Effector CD8-positive, alpha-beta T cell (primary cell): ENCODE data around the gene RGS17.
"Not testable (repeated sequence)": the region's sequence is repeated elsewhere in the genome, so short reads cannot be mapped to it uniquely, and the experiment has no call there.

ENCODE experiments used
- DNase-seq: peaks from one replicate; lab custom pipeline; 2025; lab: John Stamatoyannopoulos, UW
- total RNA-seq, 4 experiments: gene quantifications; one replicate each; lab custom pipeline; 2026; lab: John Stamatoyannopoulos, UW

RGS17 gene, protein sequence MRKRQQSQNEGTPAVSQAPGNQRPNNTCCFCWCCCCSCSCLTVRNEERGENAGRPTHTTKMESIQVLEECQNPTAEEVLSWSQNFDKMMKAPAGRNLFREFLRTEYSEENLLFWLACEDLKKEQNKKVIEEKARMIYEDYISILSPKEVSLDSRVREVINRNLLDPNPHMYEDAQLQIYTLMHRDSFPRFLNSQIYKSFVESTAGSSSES
- total RNA-seq, result 0 to 0.78 (median 0.09) reads per million in 4 experiments

DNA sequence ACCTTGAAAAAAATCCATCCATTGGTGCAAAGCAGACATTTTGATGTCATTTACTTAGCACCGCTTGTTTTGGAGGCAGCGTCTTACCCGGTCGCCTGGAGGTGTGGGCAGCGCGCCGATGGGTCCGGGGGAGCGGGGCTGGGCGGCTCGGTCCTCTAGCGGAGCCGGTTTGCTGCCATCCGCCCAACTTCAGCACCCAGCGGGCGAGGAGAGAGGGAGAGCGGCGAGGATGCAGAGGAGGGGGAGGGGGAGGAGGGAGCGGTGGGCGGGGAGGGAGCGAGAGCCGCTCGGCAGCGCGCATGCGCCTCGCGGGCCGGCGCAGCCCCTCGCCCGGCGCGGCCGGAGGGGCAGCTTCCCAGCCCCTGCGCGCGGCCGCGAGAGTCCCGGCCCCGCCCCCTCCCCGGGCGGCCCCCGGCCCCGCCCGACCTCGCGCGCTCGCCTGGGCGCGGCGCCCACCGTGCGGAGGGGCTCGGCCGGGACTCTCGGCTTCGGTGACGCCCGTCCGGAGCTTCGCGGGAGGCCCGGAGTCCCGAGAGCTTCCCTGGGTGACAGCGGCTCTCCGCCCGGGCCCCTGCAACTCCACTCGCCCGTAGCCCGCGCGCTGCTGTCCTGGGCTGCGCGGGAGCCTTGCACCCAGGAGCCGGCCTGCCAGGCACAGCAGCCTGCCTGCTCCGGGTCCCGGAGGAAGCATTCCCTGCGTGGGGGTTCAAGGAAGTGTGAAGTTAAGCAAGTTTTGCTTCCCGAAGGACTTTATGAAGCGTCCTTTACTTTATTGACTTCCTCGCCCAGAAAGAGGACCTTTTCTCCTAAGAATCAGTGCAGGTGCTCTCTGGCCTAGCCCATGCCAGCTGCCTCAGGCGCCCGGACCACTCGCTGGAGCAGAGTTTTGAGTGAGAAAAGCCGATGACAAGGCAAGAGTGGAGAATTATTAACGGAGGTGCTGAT lies at the start of gene RGS17:
Gene RGS17, minus strand, starts transcription at position 246 of the 945 bp plus-strand sequence. CDS start 87,264 bp downstream, outside the sequence.
- DNase-seq, result no peak

DNA sequence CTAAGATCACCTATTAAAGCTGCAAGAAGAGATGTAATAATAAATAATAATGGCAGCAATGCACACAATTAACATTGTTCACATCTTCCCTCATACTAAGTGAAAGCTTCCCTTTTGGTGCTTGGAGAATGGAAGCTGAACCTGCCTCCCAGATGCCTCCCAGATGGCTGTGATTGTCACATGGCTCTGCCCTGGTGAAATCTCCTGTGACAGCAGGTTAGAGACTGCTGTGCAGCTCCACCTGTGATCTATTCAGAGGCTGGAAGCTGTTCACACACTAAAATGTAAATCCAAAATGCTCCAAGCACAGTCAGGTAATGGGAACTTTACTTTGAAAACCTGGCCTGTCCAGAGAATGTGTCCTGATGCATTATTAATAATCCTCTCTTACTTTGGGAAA lies 41.7 kb upstream of the RGS17 start:
- DNase-seq, result no peak

DNA sequence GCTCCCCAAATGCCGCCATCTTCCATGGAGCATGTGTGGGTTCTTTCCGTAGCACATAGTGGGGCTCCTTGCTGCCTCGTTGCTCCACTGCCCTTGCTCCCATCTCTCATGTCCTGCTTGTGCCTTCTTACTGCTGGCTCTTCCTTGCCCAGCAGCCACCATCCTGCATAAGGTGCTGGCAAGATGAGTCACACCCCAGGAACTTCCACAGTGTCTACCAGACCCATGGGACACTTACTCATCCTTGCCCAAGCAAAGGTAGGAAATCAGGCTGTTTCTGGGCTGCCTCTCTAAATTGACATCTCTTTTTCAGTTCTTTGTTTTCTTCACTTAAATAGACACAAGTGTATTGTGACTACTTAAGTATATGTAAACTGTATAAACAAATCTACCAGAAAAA lies 39.4 kb upstream of the RGS17 start:
- no peak for DNase-seq

DNA sequence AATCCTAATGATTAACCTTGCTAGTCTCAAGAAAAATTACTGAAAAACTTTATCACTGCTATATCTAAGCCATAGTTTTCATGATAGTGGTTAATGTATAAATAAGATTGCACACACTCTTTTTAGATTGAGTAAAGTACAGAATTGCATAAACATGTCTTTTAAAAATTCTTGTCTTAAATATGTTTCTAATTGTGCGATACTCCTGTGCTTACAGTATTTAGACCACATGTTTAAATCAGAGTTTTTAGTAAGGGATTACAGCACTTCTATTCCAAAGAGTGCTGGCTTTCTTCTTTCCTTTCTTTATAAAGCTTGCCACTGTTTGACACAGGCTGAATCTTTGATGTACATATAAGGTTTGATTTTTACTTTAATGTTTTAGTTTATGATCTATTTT lies 36.8 kb upstream of the RGS17 start:
- no peak for DNase-seq

DNA sequence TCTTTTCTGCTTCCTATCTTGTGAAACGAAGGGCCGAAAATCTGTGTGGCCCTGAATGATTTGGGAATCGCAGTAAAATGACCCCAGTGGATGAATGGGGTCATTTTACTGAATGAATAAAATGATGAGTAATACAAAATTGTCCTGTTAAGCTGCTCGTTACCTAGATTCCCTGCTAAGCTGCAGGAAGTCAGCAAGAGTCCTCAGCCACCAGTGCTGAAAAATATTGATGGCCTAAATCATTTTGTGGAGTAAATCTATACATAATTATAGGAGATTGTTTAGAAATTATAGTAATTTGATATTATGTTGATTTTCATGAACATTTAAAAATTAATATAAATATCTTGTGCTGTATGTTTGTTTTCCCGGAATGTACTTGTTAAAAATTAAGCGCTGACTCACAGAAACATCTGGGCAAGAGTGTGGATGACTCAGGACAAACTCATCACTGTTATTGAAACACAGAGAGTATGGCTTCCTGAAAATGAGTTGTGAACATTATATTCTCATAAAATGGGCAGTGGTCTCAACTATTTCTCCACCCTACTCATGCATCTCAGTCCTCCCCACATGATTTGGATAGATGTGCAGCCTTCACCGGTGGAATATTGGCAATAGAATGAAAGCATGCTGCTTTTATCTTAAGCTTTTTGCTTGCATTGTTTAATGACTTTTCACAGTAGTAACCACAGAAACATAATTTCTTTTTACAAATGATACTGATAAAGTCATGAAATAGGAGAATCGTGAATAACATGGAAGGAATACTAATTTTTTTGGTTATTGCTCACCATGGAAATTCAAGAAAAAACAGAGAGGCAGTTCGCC lies 36.2 kb upstream of the RGS17 start:
- DNase-seq, result no peak

DNA sequence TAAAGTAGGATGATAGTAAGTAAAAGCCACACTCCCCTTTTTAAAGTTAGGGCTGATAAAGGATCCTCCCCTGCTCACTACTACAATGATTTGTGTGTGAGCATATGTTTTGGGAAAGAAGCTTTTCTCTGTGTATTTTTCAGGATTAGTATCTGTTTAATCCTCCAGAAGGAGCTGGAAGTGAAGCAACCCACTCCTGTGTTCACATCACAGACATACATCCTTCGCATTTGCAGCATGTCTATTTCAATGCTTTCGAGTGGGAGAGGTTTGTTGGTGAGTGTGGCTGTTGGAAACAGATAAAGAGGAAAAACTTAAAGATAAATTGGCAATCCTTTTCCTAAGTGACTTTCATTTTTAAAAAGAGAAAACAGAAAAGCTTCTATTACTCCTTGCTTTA lies 31.6 kb upstream of the RGS17 start:
- no peak for DNase-seq

DNA sequence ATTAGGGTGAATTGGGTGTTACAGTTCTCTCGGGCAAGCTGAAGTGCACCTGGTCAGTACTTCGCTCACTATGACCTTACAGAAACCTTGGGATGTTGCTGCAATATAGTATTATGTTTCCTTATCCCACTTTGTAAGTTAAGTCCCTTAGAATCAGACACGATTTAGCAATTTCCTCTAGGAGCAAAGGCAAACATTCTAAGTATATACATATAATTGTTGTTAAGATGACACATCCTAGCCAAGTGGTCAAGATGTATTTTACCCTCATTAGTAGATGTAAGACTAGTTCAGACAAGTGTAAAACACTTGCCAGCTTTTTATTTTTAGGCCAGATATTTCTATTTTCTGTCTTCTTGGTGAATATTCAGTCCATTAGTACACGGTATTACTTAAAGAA lies 31.1 kb upstream of the RGS17 start:
- DNase-seq, result no peak

DNA sequence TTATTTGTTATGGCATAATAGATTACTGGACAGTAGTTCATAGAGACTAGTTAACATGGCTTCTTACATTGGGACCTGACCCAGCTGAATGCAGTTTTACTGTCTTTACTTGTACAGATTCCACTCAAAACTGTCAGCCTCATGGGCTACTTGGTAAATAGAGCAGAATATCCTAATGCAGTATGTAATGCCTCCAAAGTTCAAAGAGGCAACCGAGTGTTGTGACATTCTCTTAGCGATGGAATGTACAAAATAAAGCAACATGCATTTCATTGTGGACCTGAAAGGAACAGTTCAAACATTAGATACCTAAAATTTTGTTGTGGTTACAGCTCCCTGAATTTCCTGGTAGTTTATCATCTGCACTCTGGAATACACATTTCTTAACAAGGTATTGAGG lies 29.1 kb upstream of the RGS17 start:
- no peak for DNase-seq

DNA sequence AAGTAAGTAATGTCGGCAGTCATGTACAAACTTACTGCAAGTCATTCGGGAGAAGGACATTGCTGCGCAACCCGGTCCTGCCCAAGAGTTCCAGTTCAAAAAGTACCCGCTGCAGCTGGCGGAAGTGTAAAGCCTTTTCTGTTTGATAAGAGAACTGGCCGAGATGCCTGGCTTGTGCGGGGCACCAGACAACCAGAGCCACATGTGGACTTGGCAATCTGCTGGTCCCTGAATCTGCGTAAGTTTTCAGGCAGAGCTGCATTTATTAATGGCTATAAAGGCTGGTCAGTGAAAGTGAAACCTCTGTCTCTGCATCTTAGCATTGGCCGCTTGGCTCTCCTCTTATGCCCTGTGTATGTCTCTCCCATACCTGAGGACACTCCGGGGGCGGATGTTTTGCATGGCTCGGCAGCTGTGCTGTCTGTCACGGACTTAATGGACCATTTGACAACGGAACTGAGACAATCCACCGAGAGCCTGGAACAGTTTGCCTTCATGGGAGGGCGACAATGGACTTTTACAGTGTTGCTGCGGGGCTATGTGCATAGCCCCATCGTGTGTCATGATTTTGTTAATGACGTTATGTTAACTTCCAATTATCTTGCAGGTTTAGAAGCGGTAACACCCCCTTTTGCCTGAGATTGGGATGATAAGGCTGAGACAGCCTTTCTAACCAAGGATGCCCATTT lies 19.8 kb upstream of the RGS17 start:
- no peak for DNase-seq

DNA sequence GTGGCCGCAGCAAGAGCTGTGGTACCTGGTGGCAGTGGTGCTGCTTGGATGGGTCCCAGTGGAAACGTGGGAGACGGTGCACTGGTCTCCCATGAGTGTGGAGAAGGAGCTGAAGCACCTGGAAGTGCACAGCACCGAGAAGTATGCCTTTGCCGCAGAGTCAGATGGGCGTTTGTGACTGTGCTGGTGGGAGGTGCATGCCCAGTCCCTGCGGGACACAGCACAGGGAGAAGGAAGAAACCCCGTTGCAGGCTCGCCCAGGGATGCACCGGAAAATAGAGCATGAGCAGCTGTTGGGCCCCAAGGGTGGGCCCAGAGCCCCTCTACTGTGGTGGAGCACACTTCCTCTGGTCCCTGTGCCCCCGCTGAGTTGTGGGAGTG lies 19.3 kb upstream of the RGS17 start:
- DNase-seq, result no peak

DNA sequence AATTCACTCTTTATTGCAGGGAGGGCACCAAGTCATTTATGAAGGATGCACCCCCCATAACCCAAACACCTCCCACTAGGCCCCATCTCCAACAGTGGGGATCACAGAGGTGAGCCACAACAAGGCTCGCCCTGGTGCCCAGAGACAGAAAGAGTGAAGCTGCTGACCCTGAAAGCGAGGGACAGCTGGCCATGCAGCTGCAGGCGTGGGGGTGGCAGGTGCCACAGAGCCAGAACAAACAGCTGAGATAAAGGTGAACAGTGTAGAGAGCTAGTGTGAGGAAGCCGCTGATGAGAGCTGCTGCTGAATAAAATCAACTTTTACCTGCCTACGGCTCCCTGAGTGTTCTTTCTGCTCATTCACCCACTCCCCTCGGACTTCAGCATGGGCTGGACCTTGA lies 18.8 kb upstream of the RGS17 start:
- no peak for DNase-seq

DNA sequence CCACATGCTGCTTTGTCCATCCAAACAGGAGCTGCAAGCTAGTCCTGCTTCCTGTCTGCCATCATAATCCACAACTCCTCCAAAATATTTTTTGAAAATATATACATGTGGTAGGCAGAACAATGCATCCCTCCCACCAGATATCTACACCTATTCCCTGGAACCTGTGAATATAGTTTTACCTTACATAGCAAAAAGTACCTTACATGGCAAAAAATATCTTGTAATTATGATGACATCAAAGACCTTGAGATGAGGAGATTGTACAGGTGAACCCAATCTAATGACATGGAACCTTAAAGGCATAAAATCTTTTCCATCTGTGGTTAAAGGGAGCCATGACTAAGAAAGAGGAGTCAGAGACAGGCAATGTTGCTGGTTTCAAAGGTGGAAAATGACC lies 15.3 kb upstream of the RGS17 start:
- DNase-seq, result no peak

DNA sequence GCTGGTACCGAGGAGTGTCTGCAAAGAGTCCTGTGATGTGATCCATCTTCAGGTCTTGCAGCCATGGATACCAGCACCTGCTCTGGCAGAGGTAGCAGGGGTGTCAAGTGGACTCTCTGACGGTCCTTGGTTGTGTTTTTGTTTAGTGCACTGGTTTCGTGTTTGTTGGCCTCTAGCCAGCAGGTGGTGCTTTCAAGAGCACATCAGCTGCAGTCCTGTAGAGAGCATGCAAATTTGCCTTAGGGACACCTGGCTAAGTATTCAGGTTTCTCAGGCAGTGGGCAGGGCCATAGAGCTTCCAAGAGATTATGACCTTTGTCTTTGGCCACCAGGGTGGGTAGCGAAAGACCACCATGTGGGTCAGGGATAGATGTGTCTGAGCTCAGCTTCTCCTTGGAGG lies 14.5 kb upstream of the RGS17 start:
- DNase-seq, result no peak

DNA sequence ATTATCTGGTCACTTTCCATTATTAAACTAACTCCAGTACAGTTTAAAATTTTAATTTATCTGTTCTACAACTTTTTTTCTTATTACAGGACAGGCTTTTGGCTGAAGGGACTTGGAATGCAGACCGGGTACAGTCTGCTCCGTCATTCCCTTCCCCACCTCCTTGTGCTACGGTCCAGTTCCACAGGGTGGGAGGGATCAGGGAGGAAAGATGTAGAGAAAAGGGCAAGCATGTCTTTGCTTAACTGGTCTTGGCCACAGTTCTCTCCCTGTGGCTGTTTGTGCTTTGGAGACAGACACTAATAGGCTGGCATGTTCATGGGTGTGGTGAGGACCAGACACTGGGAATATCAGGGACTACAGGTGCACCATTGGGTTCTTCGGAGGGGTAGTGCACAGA lies 12.1 kb upstream of the RGS17 start:
- DNase-seq, result no peak

DNA sequence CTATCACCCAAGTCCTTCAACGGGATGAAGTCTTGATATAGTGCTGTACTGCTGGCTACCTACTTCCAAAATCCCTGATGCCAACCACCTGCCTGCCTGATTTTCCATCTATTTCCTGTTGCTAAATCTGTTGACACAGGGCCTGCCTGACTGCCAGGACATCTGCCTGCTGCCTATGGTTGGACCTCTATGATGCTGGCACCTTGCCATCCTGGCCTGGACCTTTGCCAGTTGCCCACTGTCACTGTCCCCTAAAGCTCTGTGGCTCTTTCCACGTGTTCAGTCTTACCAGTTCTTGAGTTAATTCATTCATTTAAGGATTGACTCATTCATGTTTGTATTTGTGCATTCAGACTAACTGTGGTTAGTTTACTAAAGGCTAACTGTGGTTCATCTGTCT lies 9.2 kb upstream of the RGS17 start:
- no peak for DNase-seq

DNA sequence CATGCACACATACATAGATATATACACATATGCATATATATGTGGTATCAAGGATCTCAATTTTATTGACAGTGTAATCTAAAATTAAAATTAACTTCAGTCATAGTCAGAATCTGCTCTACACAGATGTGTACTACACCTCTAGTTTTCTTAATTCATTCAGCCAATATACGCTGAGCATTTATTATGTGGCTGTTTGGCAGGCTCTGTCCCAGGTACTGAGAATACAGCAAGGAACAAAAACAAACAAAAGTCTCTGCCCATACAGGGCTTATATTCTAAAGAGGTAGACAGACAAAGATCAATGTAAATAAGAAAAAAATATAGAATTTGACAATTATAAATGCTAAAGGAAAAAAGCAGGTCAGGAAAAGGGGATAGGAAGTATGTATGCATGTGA lies 7.8 kb upstream of the RGS17 start:
- no peak for DNase-seq

DNA sequence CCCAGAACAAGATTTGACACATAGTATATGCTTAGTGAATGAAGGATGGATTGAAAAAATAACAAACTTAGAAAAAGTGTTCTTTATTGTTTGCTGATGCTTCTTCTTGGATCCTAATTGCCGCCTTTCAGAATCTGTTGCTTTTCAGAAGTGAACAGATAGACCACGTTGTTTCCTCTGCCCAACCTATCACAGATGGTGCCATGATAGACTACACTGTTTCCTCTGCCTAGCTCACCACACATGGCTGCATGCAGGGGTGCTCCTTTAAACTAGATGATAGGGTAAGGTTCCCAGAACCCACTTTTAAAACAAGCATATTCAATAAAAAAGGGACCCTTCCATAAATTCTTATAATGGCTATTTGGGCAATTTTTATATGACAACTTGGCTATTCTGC lies 4.6 kb upstream of the RGS17 start:
- no peak for DNase-seq

DNA sequence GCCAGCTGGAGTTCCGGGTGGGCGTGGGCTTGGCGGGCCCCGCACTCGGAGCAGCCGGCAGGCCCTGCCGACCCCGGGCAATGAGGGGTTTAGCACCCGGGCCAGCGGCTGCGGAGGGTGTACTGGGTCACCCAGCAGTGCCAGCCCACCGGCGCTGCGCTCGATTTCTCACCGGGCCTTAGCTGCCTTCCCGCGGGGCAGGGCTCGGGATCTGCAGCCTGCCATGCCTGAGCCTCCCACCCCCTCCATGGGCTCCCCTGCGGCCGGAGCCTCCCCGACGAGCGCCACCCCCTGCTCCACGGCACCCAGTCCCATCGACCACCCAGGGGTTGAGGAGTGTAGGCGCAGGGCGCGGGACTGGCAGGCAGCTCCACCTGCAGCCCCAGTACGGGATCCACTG lies 2.6 kb upstream of the RGS17 start:
- not testable (repeated sequence) for DNase-seq

DNA sequence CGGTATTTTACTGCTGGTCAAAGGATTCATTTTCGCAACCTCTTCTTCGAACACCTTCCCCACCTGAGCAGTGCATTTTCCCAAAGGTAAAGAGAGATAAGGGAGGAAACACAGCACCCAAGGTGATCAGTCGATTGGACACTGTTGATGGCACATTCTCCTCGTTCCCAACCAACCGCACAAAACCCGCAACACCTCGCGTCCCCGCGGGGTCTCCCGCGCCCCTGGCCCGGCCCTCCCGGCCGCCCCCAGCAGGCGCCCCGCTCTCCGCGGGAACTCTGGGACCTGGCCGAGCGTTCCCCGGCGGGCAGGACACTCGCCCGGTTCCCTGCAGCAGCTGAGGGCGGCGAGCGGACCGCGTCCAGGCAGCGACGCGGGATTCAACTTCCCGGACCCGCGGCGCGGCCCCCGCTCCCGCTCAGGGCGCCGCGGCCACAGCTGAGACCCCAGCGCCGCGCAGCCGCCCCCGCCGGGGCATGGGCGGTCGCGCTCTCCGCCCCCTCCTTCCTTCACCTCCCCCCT lies 506 bp downstream of the RGS17 start:
- DNase-seq, result no peak

DNA sequence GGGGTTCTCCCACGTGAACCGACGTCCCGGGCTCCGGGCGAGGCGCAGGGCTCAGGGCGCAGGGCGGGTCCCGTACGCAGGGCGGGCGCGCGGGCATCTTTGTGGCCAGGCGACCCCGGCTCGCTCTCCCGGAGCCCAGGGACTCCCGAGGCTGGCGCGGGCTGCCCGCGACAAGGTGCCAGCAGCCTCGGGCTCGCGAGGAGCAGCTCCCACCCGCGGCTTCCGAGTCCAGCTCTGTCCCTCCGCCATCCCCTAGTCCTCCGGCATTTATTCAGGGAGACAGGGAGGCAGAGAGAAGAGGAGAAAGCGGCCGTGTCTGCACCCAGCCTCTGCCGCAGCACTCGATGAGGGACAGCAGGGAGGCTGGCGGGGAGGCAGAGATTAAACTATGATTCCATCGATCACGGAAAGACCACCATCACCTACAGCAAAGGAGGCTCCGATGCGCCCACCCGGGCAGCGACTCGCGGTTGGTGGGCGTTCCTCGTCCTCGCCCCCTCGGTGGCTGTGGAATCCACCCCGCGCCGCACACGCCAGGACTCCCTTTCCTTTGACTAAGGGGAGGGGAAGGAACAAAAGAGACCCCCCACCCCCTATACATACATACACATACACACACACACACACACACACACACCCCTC lies 1.1 kb downstream of the RGS17 start:
- DNase-seq, result no peak

DNA sequence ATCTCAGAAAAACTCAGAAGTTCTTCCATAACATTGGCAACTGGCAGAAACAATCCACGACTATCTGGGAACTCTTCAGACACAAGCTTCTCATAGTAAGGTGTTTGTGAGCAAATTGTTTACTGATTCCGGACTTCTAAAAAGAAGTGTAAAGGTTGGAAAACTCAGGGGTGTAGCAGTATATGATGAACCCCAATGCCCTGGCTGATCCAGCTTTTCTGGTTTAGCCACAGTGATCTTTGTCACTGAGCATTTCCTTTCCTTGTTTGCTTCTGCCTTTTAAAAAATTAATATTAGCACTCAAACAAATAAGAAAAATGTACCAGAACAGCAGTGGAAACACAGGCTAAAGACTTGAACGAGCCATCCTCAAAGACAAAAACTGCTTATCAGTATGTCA lies 4.9 kb downstream of the RGS17 start:
- no peak for DNase-seq
